Right lobe of liver (tissue), 6 donors: Measurements from ENCODE around the gene FOXRED2. TPM values are rescaled to one million over a fixed set of nuclear protein-coding genes. Genes with fewer than 3 reads are reported as not detected.
"Not testable (repeated sequence)": the region's sequence is repeated elsewhere in the genome, so short reads cannot be mapped to it uniquely, and the experiment has no call there.

ENCODE experiments used
- ATAC-seq, 4 donors: fragments of 200-7000 bp; cut with Tn5 transposase; one replicate each; pipeline ENCODE4 v1.9.1; 2020; ENCODE audit warnings: mild to moderate bottlenecking in 4 of 4, moderate library complexity in 4 of 4
- DNase-seq, 3 donors: peaks; one replicate each; pipeline ENCODE4 v3.0.0-alpha.2; 2020
- H3K27ac ChIP-seq, 3 donors: fragments of 200-600 bp; one replicate each; pipeline ENCODE4 v1.8.0; 2022
- H3K27me3 ChIP-seq, 2 donors: fragments of 200-600 bp; one replicate each; pipeline ENCODE4 v1.8.0; 2022
- H3K36me3 ChIP-seq, 4 donors: fragments of 200-600 bp; sonication (generic) in 1 of 4; one replicate each; pipeline versions ENCODE4 v1.5.1 to v1.8.0; 2017 to 2022; ENCODE audit warnings: control low read depth in 1 of 4
- H3K4me1 ChIP-seq, 4 donors: fragments of 200-600 bp; sonication (generic) in 1 of 4; one replicate each; pipeline versions ENCODE4 v1.5.1 to v1.8.0; 2017 to 2022; ENCODE audit warnings: control low read depth in 1 of 4
- H3K4me3 ChIP-seq, 3 donors: fragments of 200-600 bp; one replicate each; pipeline ENCODE4 v1.8.0; 2022
- H3K9me3 ChIP-seq, 4 donors: fragments of 200-600 bp; sonication (generic) in 1 of 4; one replicate each; pipeline versions ENCODE4 v1.5.1 to v1.8.0; 2017 to 2022; ENCODE audit warnings: control low read depth in 1 of 4
- CTCF ChIP-seq, 4 donors: fragments of 200-600 bp in 3 of 4; fragments of 450-650 bp in 1 of 4; IDR thresholded peaks; one replicate each; pipeline versions ENCODE4 v1.5.1 to v1.8.0; 2016 to 2022; ENCODE audit warnings: antibody characterized with exemption in 4 of 4, mild to moderate bottlenecking in 2 of 4
- POLR2A ChIP-seq: fragments of 450-650 bp; IDR thresholded peaks from one replicate; pipeline ENCODE4 v1.6.1; 2017; ENCODE audit warnings: antibody characterized with exemption, mild to moderate bottlenecking
- WGBS: methylation state at CpG from one replicate; pipeline ENCODE4 v1.1.6; 2018; ENCODE audit warnings: low coverage, low lambda C conversion rate; ENCODE audit not compliant: insufficient coverage; ENCODE audit errors: missing lambda C conversion rate; 5-methylcytosine and 5-hydroxymethylcytosine counted together
- intact Hi-C, 2 donors: fragments of 100-400 bp; cut with DNase I; formaldehyde crosslinking; loops; one replicate each; pipeline versions ENCODE4 v1.11.2 to v1.14.1; 2022
- total RNA-seq, 6 experiments: library from RNA; depleted of rRNA in 2 of 6; stranded (reverse); fragments of >200 nt in 2 of 6; fragmentation: NEBNext Ultra II Directional in 3 of 6; extraction: Animal tissue kit (Norgen Biotek cat#: 25700) in 3 of 6; gene quantifications; one replicate each; pipeline versions ENCODE4 v1.1.0 to v1.2.4, GENCODE V29; 2016 to 2023
- donor health status: DM: no; HTN: yes; CAD: no.
- donor health status: DM: no; HTN: no; CAD: no.
- donor health status: DM: no; HTN: no; CAD: no.
- donor health status: DM: no; HTN: yes; CAD: no.
- donor health status: DM: no; HTN: yes; CAD: no.

Gene FOXRED2
- total RNA-seq, 6 experiments from 2014 or later: 9.6 to 14.0 (median 11.8) TPM

- no peak for TF ChIP-seq CTCF (IDR thresholded peaks at IDR 0.05)
- H3K36me3 ChIP-seq: no peaks in the 10 kb centered on the region
- no peak for DNase-seq
- H3K4me3 ChIP-seq: no peak overlapping the region
- peak overlapping the region in 1 of 3 donors; percentile 90 for H3K27ac ChIP-seq
- H3K27me3 ChIP-seq: no peaks in the 10 kb centered on the region
- WGBS: 76% methylated on average over 9 of the region's 12 CpGs
- H3K9me3 ChIP-seq: no peaks in the 10 kb centered on the region
- intact Hi-C loops: no loop called here
- no peak for ATAC-seq
- H3K4me1 ChIP-seq: peaks cover 0 to 26% (median 9%) of the 10 kb centered on the region in 4 donors
Observed at GRCh38 chr22:36456464-36456845, 50.4 kb downstream of the FOXRED2 start.

GRCh38 chr22:36455571-36456463 is 51.0 kb downstream of the FOXRED2 start:
- Histone ChIP-seq H3K4me3 (peak overlapping the region in 2 of 3 donors; percentile 43 to 45), H3K36me3 (no peaks in the 10 kb centered on the region), H3K27ac (peak overlapping the region; percentile 86 to 96 (median 90)), H3K9me3 (no peaks in the 10 kb centered on the region), H3K4me1 (peaks cover 0 to 32% (median 12%) of the 10 kb centered on the region in 4 donors), H3K27me3 (no peaks in the 10 kb centered on the region)
- intact Hi-C loops: no loop called here
- WGBS: 68% methylated on average over 9 of the region's 21 CpGs
- no peak for DNase-seq
- TF ChIP-seq POLR2A: no peak
- no peak for TF ChIP-seq CTCF (IDR thresholded peaks at IDR 0.05)
- no peak for ATAC-seq

DNA sequence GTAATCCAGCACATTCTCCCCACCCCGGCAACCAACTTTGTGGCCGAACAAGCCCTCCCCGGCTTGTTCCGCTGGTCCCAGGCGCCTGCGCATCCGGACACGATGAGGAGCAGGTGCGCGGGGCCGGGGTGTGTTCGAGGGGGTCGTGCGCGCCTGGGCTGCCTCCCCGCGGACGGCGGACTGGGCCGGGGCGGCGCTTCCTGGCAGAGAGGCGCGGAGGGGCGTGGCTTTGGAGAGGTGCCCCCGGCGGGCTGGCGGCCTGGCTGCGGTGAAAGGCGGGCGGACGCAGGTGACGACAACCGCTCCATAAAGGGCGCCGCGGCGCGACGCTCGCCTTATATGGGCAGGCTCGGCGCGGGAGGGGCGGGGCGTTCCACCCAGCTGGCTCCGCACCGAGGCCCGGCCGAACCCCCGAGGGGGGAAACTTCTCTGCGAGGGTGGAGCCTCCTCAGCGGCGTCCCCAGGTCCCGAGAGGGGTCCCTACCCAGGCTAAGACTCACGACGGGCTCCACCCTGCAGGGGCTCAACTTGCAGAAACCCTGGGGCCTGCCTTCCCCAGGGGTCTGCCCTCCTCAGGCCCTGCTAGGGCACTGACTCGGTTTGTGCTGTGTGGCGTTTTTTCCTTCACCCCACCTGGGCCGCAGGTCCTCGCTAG is 51.8 kb downstream of the FOXRED2 start:
- Histone ChIP-seq H3K27me3 (no peaks in the 10 kb centered on the region), H3K4me3 (peak overlapping the region; percentile 43 to 50 (median 45)), H3K27ac (peak overlapping the region; percentile 86 to 96 (median 90)), H3K4me1 (peaks cover 0 to 32% (median 12%) of the 10 kb centered on the region in 4 donors), H3K36me3 (no peaks in the 10 kb centered on the region), H3K9me3 (no peaks in the 10 kb centered on the region)
- intact Hi-C loops: no loop called here
- ATAC-seq (peak; percentile 75 to 87 (median 86)), DNase-seq (peak; percentile 95 to 97 (median 96))
- peak in 1 of 4 donors; percentile 18 for TF ChIP-seq CTCF (IDR thresholded peaks at IDR 0.05)
- TF ChIP-seq POLR2A: peak; percentile 74
- WGBS: no CpG with 5 or more reads among the region's 61 CpGs

- H3K27ac ChIP-seq: peak overlapping the region in 2 of 3 donors; percentile 28 to 90
- peaks cover 0 to 32% (median 12%) of the 10 kb centered on the region in 4 donors for H3K4me1 ChIP-seq
- ATAC-seq: no peak
- no peaks in the 10 kb centered on the region for H3K36me3 ChIP-seq
- H3K27me3 ChIP-seq: no peaks in the 10 kb centered on the region
- 100% methylated on average over 1 of the region's 16 CpGs for WGBS
- no peak for TF ChIP-seq POLR2A
- TF ChIP-seq CTCF (IDR thresholded peaks at IDR 0.05): no peak
- H3K4me3 ChIP-seq: no peak overlapping the region
- no peaks in the 10 kb centered on the region for H3K9me3 ChIP-seq
- DNase-seq: no peak
- intact Hi-C loops: no loop called here
Observed at GRCh38 chr22:36453855-36454378, 52.9 kb downstream of the FOXRED2 start.

DNA sequence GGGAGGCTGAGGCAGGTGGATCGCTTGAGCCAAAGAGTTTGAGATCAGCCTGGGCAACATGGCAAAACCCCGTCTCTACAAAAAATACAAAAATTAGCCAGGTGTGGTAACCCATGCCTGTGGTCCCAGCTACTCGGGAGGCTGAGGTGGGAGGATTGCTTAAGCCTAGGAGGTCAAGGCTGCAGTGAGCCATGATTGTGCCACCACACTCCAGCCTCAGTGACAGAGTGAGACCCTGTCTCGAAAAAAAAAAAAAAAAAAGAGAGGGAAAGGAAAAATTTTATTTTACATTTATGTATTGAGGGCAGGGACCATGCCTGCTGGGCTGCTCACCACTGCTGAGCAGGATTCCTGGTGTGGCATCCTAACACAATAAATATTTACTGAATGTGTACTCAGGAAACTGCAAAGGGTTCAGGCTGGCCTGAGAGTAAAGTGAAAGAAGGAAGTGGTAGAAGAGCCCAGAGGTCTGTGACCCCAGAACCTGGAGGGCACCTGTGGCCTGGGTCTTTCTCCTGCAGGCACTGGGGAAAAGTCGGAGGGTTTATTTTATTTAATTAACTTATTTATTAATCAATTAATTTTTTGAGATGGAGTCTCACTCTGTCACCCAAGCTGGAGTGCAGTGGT is 53.7 kb downstream of the FOXRED2 start:
- H3K4me3 ChIP-seq, DNase-seq, H3K9me3 ChIP-seq, H3K36me3 ChIP-seq, H3K27me3 ChIP-seq, intact Hi-C loops: not testable (repeated sequence)
- ATAC-seq: peak in 3 of 4 donors; percentile 20 to 49 (median 25)
- WGBS: 55% methylated on average over 2 of the region's 5 CpGs
- peaks cover 0 to 32% (median 12%) of the 10 kb centered on the region in 4 donors for H3K4me1 ChIP-seq
- H3K27ac ChIP-seq: peak overlapping the region; percentile 28 to 90 (median 79)
